H1 (cell line): Measurements from ENCODE around the gene MRPL19. TPM values are rescaled to one million over a fixed set of nuclear protein-coding genes. Genes with fewer than 3 reads are reported as not detected.

Experiments
- CHD7 ChIP-seq: fragments of 300-600 bp; sonication (generic); IDR thresholded peaks from 2 replicates; pipeline ENCODE4 v1.7.1; 2012; ENCODE audit warnings: low read length, moderate library complexity, mild to moderate bottlenecking, inconsistent platforms; ENCODE audit not compliant: insufficient replicate concordance
- EGR1 ChIP-seq: IDR thresholded peaks from 2 replicates; pipeline ENCODE4 v1.6.1; 2011; ENCODE audit warnings: low read depth, low read length, borderline replicate concordance
- RXRA ChIP-seq: IDR thresholded peaks from 2 replicates; pipeline ENCODE4 v1.6.1; 2011; ENCODE audit warnings: low read depth, mild to moderate bottlenecking, low read length, moderate library complexity; ENCODE audit not compliant: insufficient read depth
- polyA plus RNA-seq, 7 experiments: library from polyadenylated mRNA; depleted of rRNA in 3 of 7; stranded (reverse) in 5 of 7; unstranded in 2 of 7; fragments of >200 nt in 5 of 7; fragments of 200-250 nt in 2 of 7; gene quantifications; 1 replicate in 5 of 7; 2 replicates in 1 of 7; 4 replicates in 1 of 7; pipeline versions ENCODE4 v1.2.1 to v1.2.3, GENCODE V29; 2011 to 2013; ENCODE audit warnings: missing spikeins in 2 of 7, mixed read lengths in 2 of 7
- total RNA-seq: library from RNA; stranded (reverse); fragmentation: NEBNext Ultra II Directional; extraction: Animal tissue kit (Norgen Biotek cat#: 25700); gene quantifications from 2 replicates; pipeline ENCODE4 v1.2.1, GENCODE V29; 2021

MRPL19 gene
- total and polyA plus RNA-seq, 2 of the 8 experiments (the other 6 are each of a cell fraction or from before 2014, with no cell fraction given): 18.1 to 75.2 TPM

GRCh38 chr2:75702593-75702992, 56.0 kb downstream of the MRPL19 start (continued):
- TF ChIP-seq CHD7 (no peak), EGR1 (no peak), RXRA (no peak)
